CD14-positive monocyte (primary cell): ENCODE data around the gene MYL3. TPM values are rescaled to one million over a fixed set of nuclear protein-coding genes. Genes with fewer than 3 reads are reported as not detected.

Experiments
- DNase-seq, 3 donors: peaks; one replicate each; pipeline ENCODE4 v3.0.0-alpha.2; 2011 to 2022
- H2AFZ ChIP-seq: 2 replicates; pipeline ENCODE4 v1.6.0; 2012; ENCODE audit warnings: mild to moderate bottlenecking, low read depth, low read length, inconsistent platforms; ENCODE audit not compliant: insufficient read depth, poor library complexity, severe bottlenecking
- H3K27ac ChIP-seq, 2 donors: 1 replicate in 1 of 2; 2 replicates in 1 of 2; pipeline ENCODE4 v1.5.1; 2012 to 2013; ENCODE audit warnings: low read length in 2 of 2, control low read depth in 1 of 2, inconsistent platforms in 1 of 2, low read depth in 1 of 2, mild to moderate bottlenecking in 1 of 2
- H3K27me3 ChIP-seq, 2 donors: one replicate each; pipeline versions ENCODE4 v1.6.0 to v1.6.1; 2011 to 2013; ENCODE audit warnings: low read length in 2 of 2; ENCODE audit not compliant: control insufficient read depth in 2 of 2, insufficient read depth in 2 of 2
- H3K36me3 ChIP-seq, 2 donors: replicated peaks in 1 of 2; 1 replicate in 1 of 2; 2 replicates in 1 of 2; pipeline versions ENCODE4 v1.5.1 to v1.6.1; 2012 to 2013; ENCODE audit warnings: low read length in 2 of 2, control low read depth in 1 of 2, inconsistent platforms in 1 of 2, mild to moderate bottlenecking in 1 of 2; ENCODE audit not compliant: insufficient read depth in 2 of 2, control insufficient read depth in 1 of 2
- H3K4me1 ChIP-seq, 2 donors: 1 replicate in 1 of 2; 2 replicates in 1 of 2; pipeline versions ENCODE4 v1.5.1 to v1.6.1; 2012 to 2013; ENCODE audit warnings: low read length in 2 of 2, control low read depth in 1 of 2, inconsistent platforms in 1 of 2, mild to moderate bottlenecking in 1 of 2, moderate library complexity in 1 of 2; ENCODE audit not compliant: insufficient read depth in 2 of 2, control insufficient read depth in 1 of 2
- H3K4me2 ChIP-seq: replicated peaks from 2 replicates; pipeline ENCODE3; 2012; ENCODE audit warnings: low read length, moderate library complexity, mild to moderate bottlenecking; ENCODE audit not compliant: poor library complexity, severe bottlenecking; ENCODE audit errors: extremely low read depth
- H3K4me3 ChIP-seq, 3 experiments: fragments of 200-600 bp in 1 of 3; sonication (generic) in 1 of 3; replicated peaks in 1 of 3; 1 replicate in 2 of 3; 2 replicates in 1 of 3; pipeline ENCODE4 v1.5.1; 2011 to 2013; ENCODE audit warnings: low read length in 3 of 3, mild to moderate bottlenecking in 3 of 3, control low read depth in 2 of 3, low read depth in 2 of 3, inconsistent platforms in 1 of 3, moderate library complexity in 1 of 3
- H3K79me2 ChIP-seq: 2 replicates; pipeline ENCODE4 v1.6.0; 2012; ENCODE audit warnings: mild to moderate bottlenecking, control low read depth, inconsistent platforms, low read length, moderate library complexity; ENCODE audit not compliant: insufficient read depth
- H3K9ac ChIP-seq: 2 replicates; pipeline ENCODE4 v1.6.0; 2017; ENCODE audit warnings: low read length, mild to moderate bottlenecking; ENCODE audit not compliant: insufficient read depth, poor library complexity, severe bottlenecking
- H3K9me3 ChIP-seq, 2 donors: replicated peaks in 1 of 2; 1 replicate in 1 of 2; 2 replicates in 1 of 2; pipeline versions ENCODE4 v1.5.1 to v1.6.1; 2012 to 2013; ENCODE audit warnings: low read length in 2 of 2, control low read depth in 1 of 2; ENCODE audit not compliant: control insufficient read depth in 1 of 2, insufficient read depth in 1 of 2
- H4K20me1 ChIP-seq: 2 replicates; pipeline ENCODE4 v1.6.0; 2012; ENCODE audit warnings: mild to moderate bottlenecking, low read length, control low read depth, moderate library complexity; ENCODE audit not compliant: insufficient read depth
- H3K27ac Mint-ChIP-seq, 7 donors: one replicate each; pipeline ENCODE4 v1.8.0; 2020; ENCODE audit warnings: mild to moderate bottlenecking in 7 of 7, mixed read lengths in 7 of 7, moderate library complexity in 6 of 7, inconsistent platforms in 2 of 7
- H3K27me3 Mint-ChIP-seq, 3 donors: one replicate each; pipeline ENCODE4 v1.8.0; 2021 to 2022; ENCODE audit warnings: low read depth in 3 of 3, mild to moderate bottlenecking in 3 of 3, mixed read lengths in 3 of 3, moderate library complexity in 3 of 3, inconsistent platforms in 1 of 3
- H3K36me3 Mint-ChIP-seq, 2 donors: one replicate each; pipeline ENCODE4 v1.8.0; 2020; ENCODE audit warnings: mixed read lengths in 2 of 2, inconsistent platforms in 1 of 2, mild to moderate bottlenecking in 1 of 2
- H3K4me1 Mint-ChIP-seq: one replicate; pipeline ENCODE4 v1.8.0; 2020; ENCODE audit warnings: mild to moderate bottlenecking, mixed read lengths
- H3K4me3 Mint-ChIP-seq, 2 donors: one replicate each; pipeline ENCODE4 v1.8.0; 2020; ENCODE audit warnings: mild to moderate bottlenecking in 2 of 2, mixed read lengths in 2 of 2, moderate library complexity in 1 of 2
- H3K9me3 Mint-ChIP-seq, 7 donors: one replicate each; pipeline ENCODE4 v1.8.0; 2020 to 2022; ENCODE audit warnings: mixed read lengths in 7 of 7, mild to moderate bottlenecking in 6 of 7, moderate library complexity in 6 of 7, inconsistent platforms in 2 of 7
- WGBS: methylation state at CpG from one replicate; pipeline ENCODE4 v1.1.5; 2013; ENCODE audit warnings: missing lambda C conversion rate; ENCODE audit not compliant: insufficient coverage; 5-methylcytosine and 5-hydroxymethylcytosine counted together
- intact Hi-C, 2 donors: fragments of 100-400 bp; cut with micrococcal nuclease; formaldehyde crosslinking; loops; one replicate each; pipeline versions ENCODE4 v1.15.0 to v1.15.1; 2023
- polyA plus RNA-seq, 3 donors: library from polyadenylated mRNA; depleted of rRNA in 1 of 3; unstranded in 2 of 3; stranded (reverse) in 1 of 3; fragments of 300-500 nt in 2 of 3; fragments of >200 nt in 1 of 3; fragmentation: Illumina TruSeq in 2 of 3; gene quantifications; 1 replicate in 2 of 3; 2 replicates in 1 of 3; pipeline ENCODE4 v1.2.3, GENCODE V29; 2012 to 2021
- TF ChIP-seq, protein P1 (sequence below): fragments of 200-600 bp; IDR thresholded peaks from one replicate; pipeline ENCODE4 v1.8.0; 2022; ENCODE audit warnings: antibody characterized with exemption, mild to moderate bottlenecking

Gene MYL3
- polyA plus RNA-seq, 3 donors, result not detected

DNA sequence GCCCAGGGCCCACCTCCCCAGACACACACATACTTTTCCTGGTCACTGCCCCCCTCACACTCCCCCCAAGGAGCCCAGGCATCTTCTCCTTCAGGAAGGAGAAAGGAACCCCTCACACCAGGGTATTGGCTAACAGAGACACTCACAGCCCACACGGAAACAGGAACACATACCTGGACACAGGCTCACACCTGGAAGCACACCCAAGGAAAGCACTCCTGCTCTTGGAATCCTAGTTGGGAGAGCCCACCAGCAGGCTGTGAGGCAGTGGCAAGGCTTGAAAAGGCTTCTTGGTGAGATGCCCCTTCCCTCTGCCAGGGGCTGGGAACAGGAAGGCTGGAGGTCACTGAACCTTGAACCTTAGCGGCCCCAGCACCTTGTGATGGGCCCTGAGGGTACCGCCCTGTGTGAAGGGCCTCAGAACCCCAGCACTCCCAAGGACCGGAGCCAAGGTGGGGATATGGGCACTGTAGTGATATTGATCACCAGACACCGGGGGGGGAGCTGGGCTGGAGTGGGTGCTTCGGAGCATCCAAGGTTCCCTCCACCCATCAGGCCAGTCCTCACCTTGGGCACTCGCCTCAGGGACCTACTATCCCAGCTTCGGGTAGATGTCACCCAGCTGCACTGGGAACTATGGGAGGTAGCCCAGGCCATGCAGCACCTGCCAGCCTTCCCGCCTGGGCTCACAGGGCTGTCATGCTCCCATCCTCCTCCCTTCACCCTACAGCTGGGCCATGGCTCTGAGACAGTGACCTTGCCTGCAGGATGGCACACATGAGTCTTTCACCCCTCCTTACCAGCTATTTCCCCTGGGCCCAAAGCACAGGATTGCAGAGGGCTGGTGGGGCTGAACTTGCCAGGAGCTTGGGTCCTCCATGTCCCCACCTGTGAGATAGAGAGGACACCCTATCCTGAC, 16.4 kb downstream of the MYL3 start:
- Mint-ChIP-seq H3K4me3 (peak overlapping the region; percentile 79 to 91), H3K27me3 (peaks cover 10 to 30% (median 20%) of the 10 kb centered on the region in 3 donors), H3K27ac (no peak overlapping the region), H3K4me1 (peaks cover 13% of the 10 kb centered on the region), H3K9me3 (peaks cover 0 to 4% (median under 1%) of the 10 kb centered on the region in 7 donors), H3K36me3 (no peaks in the 10 kb centered on the region)
- DNase-seq, result no peak
- Histone ChIP-seq H3K79me2 (no peaks in the 10 kb centered on the region), H3K9ac (peak overlapping the region; percentile 56), H3K4me1 (peaks cover 17 to 21% of the 10 kb centered on the region in 2 donors), H3K9me3 (no peaks in the 10 kb centered on the region), H3K36me3 (no peaks in the 10 kb centered on the region), H3K27ac (no peak overlapping the region), H3K4me2 (peak overlapping the region; percentile 96), H3K27me3 (peaks cover 0 to 19% of the 10 kb centered on the region in 2 donors), H2AFZ (peak overlapping the region; percentile 84), H3K4me3 (peak overlapping the region in 1 of 3 experiments; percentile 76), H4K20me1 (no peaks in the 10 kb centered on the region)
- TF ChIP-seq, protein P1, sequence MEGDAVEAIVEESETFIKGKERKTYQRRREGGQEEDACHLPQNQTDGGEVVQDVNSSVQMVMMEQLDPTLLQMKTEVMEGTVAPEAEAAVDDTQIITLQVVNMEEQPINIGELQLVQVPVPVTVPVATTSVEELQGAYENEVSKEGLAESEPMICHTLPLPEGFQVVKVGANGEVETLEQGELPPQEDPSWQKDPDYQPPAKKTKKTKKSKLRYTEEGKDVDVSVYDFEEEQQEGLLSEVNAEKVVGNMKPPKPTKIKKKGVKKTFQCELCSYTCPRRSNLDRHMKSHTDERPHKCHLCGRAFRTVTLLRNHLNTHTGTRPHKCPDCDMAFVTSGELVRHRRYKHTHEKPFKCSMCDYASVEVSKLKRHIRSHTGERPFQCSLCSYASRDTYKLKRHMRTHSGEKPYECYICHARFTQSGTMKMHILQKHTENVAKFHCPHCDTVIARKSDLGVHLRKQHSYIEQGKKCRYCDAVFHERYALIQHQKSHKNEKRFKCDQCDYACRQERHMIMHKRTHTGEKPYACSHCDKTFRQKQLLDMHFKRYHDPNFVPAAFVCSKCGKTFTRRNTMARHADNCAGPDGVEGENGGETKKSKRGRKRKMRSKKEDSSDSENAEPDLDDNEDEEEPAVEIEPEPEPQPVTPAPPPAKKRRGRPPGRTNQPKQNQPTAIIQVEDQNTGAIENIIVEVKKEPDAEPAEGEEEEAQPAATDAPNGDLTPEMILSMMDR, result no peak
- WGBS, result 87% methylated on average over 6 of the region's 9 CpGs
- intact Hi-C loops, result no loop called here

DNA sequence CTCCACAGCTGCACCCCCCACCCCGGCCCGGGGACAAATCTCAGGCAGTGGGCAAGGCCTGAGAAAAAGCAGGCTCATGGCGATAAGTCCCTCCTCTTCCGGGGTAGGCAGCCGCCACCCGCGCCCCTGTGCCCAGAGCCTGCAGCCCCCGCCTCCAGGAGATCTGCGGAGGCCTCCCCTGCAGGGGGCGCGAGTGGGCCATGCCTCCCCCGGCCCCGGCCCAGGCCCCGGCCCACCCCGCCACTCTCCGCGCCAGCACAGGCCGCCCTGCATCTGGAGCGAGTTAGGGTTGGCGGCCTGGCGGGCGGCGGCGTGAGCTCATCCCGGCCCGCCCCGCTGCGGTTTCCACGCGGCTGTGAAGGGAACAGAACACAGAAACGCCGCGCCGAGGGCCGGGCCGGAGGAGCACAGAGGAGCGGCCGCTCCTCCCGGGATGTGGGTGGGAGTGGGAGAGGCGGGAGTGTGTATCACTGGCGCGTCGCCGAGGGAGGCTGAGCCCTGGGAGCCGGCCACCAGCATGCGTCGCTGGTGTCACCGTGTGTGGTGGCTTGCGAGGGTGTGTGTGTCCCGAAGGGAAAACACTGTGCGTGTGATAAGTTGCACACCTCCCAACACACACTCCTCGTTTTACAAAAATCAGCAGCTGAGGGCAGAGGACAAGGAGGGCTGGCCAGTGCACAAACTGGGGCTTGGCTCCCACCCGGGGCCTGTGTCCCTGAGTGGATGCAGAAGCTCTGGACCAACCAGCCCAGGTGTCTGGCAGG, 17.2 kb downstream of the MYL3 start:
- intact Hi-C loops, result no loop called here
- H3K27ac Mint-ChIP-seq, result peak overlapping the region in 1 of 7 donors; percentile 58
- Histone ChIP-seq H3K4me3 (peak overlapping the region; percentile 64 to 76 (median 65)), H3K4me2 (peak overlapping the region; percentile 96), H4K20me1 (no peaks in the 10 kb centered on the region), H3K79me2 (no peaks in the 10 kb centered on the region), H3K9ac (peak overlapping the region; percentile 56), H3K9me3 (peaks cover 4 to 5% of the 10 kb centered on the region in 2 donors), H2AFZ (peak overlapping the region; percentile 84), H3K27ac (no peak overlapping the region), H3K36me3 (no peaks in the 10 kb centered on the region), H3K27me3 (peaks cover 0 to 19% of the 10 kb centered on the region in 2 donors), H3K4me1 (peaks cover 17 to 21% of the 10 kb centered on the region in 2 donors)
- H3K27me3 Mint-ChIP-seq, result peaks cover 10 to 30% (median 20%) of the 10 kb centered on the region in 3 donors
- H3K4me1 Mint-ChIP-seq, result peaks cover 13% of the 10 kb centered on the region
- H3K4me3 Mint-ChIP-seq, result peak overlapping the region; percentile 79 to 91
- 3% methylated on average over 42 of the region's 53 CpGs for WGBS
- DNase-seq, result peak; percentile 21 to 48 (median 21)
- TF ChIP-seq, protein P1, result peak; percentile 48
- H3K9me3 Mint-ChIP-seq, result peaks cover 5 to 13% (median 9%) of the 10 kb centered on the region in 7 donors
- H3K36me3 Mint-ChIP-seq, result no peaks in the 10 kb centered on the region
